ENCODE results near the gene LHFPL3. TPM values are rescaled to one million over a fixed set of nuclear protein-coding genes. Genes with fewer than 3 reads are reported as not detected.
A peak's percentile ranks its signal among the peaks of the same experiment; 100 is the strongest.
"Not testable (repeated sequence)": the region's sequence is repeated elsewhere in the genome, so short reads cannot be mapped to it uniquely, and the experiment has no call there.

Gene LHFPL3
- total and polyA plus RNA-seq, 2 experiments from 2014 or later, result 0.24 TPM; not detected in 1

- H3K79me2 ChIP-seq (replicated peaks; ENCODE audit: insufficient read depth); DNase-seq (ENCODE audit: low spot score); H3K36me3 ChIP-seq (ENCODE audit: insufficient read depth); H3K36me3 Mint-ChIP-seq (ENCODE audit: low read depth); H3K9me3 Mint-ChIP-seq; H3K9me2 ChIP-seq (ENCODE audit: insufficient read depth); ATAC-seq; H3K4me2 ChIP-seq; H3K4me1 ChIP-seq (ENCODE audit: insufficient read depth); H3K27me3 ChIP-seq (ENCODE audit: insufficient read depth); H2AFZ ChIP-seq; H3F3A ChIP-seq (replicated peaks; ENCODE audit: low read depth); H4K20me1 ChIP-seq (replicated peaks; ENCODE audit: insufficient read depth); H3K27ac ChIP-seq (ENCODE audit: low read depth); H3K27me3 Mint-ChIP-seq (ENCODE audit: insufficient read depth, low read depth, poor library complexity); H3K4me3 Mint-ChIP-seq; H3K4me3 ChIP-seq; H3K27ac Mint-ChIP-seq: not testable (repeated sequence)
- H3K4me1 Mint-ChIP-seq, result peaks cover 11% of the 10 kb centered on the region; the same call in 2 of the 3 replicates
Measured at GRCh38 chr7:104926189-104926588, 597.8 kb downstream of the LHFPL3 start.

GRCh38 chr7:104926601-104927041 is 598.2 kb downstream of the LHFPL3 start:
- TF ChIP-seq CTCF (conservative IDR thresholded peaks at IDR 0.05; ENCODE audit: low read depth in 2 of 2) (no peak), ZNF462 (CRISPR knock-in tag; IDR thresholded peaks at IDR 0.05) (no peak), ZNF331 (CRISPR knock-in tag; IDR thresholded peaks at IDR 0.05; ENCODE audit: low read depth) (no peak), STAT1 (IDR thresholded peaks at IDR 0.05; ENCODE audit: unreplicated experiment) (no peak), CREB1 (CRISPR knock-in tag; IDR thresholded peaks at IDR 0.05; ENCODE audit: low read depth) (no peak), ETS1 (IDR thresholded peaks at IDR 0.05) (no peak), EZH2 (IDR thresholded peaks at IDR 0.05; ENCODE audit: low read depth, unreplicated experiment) (no peak), JUNB (IDR thresholded peaks at IDR 0.05; ENCODE audit: unreplicated experiment) (no peak), NANOG (IDR thresholded peaks at IDR 0.05; ENCODE audit: borderline replicate concordance) (no peak), REST (IDR thresholded peaks at IDR 0.05; ENCODE audit: unreplicated experiment) (no peak)
- Mint-ChIP-seq H3K9me3 (no peaks in the 10 kb centered on the region), H3K36me3 (ENCODE audit: low read depth) (no peaks in the 10 kb centered on the region), H3K27me3 (ENCODE audit: insufficient read depth, low read depth, poor library complexity) (no peaks in the 10 kb centered on the region), H3K4me3 (no peak overlapping the region), H3K4me1 (peaks cover 15% of the 10 kb centered on the region; the same call in 2 of the 3 replicates), H3K27ac (no peak overlapping the region)
- Histone ChIP-seq H2AFZ (peak overlapping the region; percentile 67), H4K20me1 (replicated peaks; ENCODE audit: insufficient read depth) (no peaks in the 10 kb centered on the region), H3K36me3 (ENCODE audit: insufficient read depth) (no peaks in the 10 kb centered on the region), H3K9me2 (ENCODE audit: insufficient read depth) (no peaks in the 10 kb centered on the region), H3K4me3 (no peak overlapping the region), H3K27ac (ENCODE audit: low read depth) (no peak overlapping the region), H3K4me1 (ENCODE audit: insufficient read depth) (0 out of 2 replicates have a peak, but pooled peaks cover 8% of the 10 kb centered on the region), H3K79me2 (replicated peaks; ENCODE audit: insufficient read depth) (no peaks in the 10 kb centered on the region), H3F3A (replicated peaks; ENCODE audit: low read depth) (no peaks in the 10 kb centered on the region), H3K4me2 (no peak overlapping the region), H3K27me3 (ENCODE audit: insufficient read depth) (no peaks in the 10 kb centered on the region)
- no peak for ATAC-seq
- DNase-seq (ENCODE audit: low spot score), result no peak
